ENCODE data around the gene LZTS2. TPM values are rescaled to one million over a fixed set of nuclear protein-coding genes. Genes with fewer than 3 reads are reported as not detected.

Gene LZTS2, protein sequence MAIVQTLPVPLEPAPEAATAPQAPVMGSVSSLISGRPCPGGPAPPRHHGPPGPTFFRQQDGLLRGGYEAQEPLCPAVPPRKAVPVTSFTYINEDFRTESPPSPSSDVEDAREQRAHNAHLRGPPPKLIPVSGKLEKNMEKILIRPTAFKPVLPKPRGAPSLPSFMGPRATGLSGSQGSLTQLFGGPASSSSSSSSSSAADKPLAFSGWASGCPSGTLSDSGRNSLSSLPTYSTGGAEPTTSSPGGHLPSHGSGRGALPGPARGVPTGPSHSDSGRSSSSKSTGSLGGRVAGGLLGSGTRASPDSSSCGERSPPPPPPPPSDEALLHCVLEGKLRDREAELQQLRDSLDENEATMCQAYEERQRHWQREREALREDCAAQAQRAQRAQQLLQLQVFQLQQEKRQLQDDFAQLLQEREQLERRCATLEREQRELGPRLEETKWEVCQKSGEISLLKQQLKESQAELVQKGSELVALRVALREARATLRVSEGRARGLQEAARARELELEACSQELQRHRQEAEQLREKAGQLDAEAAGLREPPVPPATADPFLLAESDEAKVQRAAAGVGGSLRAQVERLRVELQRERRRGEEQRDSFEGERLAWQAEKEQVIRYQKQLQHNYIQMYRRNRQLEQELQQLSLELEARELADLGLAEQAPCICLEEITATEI
- 24.3 and 26.2 TPM in 2 replicates for total RNA-seq (2014; rRNA removed; shearing (Covaris generic))

DNA sequence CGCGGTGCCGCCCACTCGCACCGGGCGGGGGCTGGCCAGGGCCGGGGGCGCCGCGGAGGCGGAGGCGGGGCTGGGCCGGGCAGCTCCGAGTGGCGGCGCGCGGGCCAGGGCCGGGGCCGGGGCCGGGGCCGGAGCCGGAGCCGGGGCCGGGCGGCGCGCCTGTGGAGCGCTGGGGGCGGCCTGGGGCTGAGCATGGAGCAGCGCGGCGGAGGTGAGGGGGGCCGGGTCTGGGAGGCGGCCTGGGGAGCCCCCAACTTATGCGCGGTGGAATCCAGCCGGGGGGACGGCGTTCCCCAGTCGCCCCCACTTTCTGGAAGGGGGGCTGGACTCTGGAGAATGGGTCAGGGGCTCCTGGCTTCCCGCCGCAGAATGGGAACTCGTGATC, at the start of gene LZTS2:
Gene LZTS2 (plus strand): TSS at position 67 of the 385 bp plus-strand sequence. CDS start 2,731 bp downstream, outside the sequence.
- no peak for DNase-seq (ENCODE audit: low spot score)

DNA sequence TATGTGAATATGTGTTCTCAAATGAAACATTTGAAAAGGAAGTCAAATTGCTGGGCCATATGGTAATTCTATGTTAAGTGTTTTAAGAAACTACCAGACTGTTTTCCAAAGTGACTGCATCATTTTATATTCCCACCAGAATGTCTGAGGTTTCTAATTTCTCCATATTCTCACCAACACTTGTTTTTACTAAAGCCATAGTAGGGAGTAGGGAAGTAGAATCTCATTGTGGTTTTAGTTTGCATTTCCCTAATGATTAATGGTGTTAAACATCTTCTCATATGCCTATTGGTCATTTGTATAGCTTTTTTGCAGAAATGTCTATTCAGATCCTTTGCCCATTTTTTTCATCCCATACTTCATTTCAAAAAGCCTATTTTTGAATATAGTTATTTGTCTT, 39.4 kb upstream of the LZTS2 start:
- no peak for DNase-seq (ENCODE audit: low spot score)

DNA sequence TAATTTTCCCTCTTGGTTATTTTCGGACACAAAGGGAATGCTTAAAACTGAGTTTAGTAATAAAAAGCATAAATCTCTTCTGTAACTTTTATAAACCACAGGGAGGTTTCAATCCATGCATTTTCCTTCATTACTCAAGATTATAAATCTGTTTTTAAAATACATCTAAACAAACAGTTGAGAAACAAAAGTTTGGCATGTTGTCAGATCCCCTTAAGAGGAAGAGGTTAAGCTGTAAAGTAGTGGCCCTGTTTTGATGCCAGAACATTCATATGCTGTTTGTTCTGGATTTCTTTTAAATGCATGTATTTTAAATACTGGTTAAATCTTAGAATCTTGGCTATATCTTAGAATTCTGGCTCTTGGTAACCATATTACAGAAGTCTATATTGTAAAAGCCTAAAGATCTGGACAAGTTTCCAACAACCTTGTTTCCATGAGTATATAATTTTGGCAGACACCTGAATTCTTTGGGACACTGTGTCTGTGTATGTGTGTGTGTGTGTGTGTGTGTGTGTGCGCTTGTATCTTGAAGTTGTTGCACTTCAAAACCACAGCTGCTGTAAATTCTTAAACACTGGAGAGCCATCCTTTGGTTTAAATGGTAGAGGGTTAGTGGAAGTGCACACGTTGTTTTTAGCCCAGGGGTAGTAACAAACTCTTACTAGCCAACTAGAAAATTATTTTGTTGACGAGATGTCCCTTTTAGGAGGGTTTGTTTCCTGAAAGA, 37.1 kb upstream of the LZTS2 start:
- DNase-seq (ENCODE audit: low spot score): no peak

DNA sequence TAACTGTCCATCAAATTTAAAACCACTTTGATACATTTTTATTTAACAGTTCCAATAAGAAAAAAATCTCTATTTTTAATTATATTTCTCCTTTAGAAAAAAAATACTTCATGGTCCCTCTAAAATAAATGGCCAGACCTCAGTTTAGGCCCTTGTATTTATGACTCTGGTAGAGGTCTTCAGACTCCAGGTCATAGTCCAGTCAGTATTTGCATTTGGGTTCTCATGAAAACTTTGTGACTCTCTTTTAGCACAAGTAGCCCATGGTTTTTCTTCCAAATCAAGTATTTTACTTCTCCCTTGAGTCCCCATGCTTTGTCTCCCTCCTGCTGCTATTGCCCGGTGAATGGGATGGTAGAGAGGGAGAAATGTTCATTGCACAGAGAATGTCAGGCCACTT, 35.8 kb upstream of the LZTS2 start:
- no peak for DNase-seq (ENCODE audit: low spot score)

DNA sequence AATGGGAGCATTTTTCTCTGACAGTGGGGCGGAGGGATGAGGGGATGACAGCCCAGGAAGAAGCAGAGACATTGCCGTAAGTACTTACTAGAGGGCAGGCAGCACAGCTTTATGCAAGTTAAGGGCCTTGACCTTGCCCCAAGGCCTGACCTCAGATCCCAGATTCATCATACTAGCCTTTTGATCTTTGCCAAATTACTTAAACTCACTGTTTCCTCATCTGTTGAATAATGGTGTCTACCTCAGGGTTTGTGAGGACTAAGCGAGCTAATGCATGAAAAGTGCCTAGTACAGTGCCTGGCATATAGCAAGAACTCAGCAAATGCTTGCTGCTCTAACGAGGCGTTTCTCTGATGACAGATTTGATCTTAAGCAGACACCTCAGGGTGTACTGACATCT, 33.8 kb upstream of the LZTS2 start:
- DNase-seq (ENCODE audit: low spot score): no peak

DNA sequence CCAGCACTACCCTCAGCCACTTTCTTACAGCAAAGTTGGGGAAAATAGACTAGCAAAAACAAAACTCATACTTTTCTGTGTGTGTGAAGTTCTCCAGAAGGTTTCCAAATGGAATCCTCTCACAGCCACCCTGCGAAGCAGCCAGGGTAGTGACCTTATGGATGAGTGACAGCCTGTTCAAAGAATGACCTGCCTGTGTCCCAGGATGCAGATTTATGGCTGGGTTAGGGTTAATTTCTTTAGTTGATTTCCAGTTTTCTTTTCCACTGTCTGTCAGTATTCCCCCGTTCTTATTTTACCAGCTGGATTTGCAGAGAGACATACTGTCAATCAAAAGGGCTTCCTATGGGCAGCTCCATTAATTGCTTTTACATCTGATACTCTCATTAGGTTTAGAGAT, 32.7 kb upstream of the LZTS2 start:
- DNase-seq (ENCODE audit: low spot score): no peak

DNA sequence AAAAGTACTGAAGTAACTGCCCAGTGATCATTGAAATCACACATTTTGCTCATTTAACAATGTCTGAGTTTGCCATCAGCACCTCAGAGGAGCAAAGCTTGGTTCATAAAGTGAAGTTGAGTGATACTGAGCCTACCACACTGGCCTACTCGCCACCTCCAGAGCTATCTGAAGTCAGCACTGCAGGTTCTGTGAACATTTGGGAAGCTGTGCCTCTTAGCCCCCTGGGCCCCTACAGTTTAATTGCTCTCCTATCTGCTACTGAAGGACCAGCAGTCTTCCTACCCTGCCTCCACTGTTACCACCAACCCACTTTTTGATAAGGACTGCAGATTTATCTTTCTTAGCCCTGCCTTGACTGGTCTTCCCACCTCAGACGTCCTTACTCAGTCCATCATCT, 32.3 kb upstream of the LZTS2 start:
- DNase-seq (ENCODE audit: low spot score): no peak

DNA sequence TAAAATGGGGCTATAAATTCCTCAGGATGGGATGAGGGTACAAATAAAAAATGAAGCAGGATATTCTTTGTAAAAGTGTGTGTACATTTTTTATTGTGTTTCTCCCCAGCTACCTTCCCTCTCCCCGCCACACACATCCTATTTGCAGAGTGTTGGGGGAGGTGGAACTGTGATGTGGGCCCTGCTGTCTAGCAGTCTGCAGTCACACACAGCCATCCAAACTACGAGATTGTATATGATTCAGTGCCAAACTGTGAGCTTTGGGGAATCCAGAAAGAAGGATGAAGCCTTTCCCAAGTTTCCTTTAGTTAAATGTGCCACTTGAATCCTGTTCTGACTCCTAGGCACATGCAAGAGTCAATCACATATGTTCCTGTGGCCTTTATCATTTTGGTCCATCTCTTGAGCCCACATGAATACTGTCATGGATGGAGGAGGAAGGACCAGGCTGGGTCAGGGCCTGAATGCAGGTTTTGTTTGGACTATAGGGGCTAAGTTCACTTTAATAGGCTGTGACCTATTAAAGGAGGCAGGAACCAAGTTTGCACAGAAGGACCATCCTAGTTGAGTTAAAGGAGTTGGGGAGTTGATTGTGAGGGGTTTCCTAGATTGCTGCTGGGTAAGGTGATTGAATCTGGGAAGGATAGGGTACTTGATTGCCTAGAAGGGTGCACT, 31.4 kb upstream of the LZTS2 start:
- DNase-seq (ENCODE audit: low spot score): no peak

DNA sequence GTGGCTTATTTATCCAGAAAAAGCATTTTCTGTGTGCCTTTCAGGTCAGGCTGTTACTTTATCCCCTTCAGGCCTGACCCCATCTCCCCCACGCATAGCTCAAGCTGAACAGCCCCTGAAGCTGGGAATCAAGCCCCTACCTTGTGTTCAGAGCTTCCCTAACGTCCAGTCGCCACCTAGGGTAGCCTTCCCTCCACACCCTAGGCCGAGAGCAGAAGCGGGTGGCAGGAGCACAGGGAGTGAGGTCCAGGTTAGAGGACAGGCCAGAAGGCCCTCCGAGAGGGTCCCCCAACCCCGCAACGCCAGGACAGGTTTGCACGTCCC, 30.8 kb upstream of the LZTS2 start:
- no peak for DNase-seq (ENCODE audit: low spot score)

DNA sequence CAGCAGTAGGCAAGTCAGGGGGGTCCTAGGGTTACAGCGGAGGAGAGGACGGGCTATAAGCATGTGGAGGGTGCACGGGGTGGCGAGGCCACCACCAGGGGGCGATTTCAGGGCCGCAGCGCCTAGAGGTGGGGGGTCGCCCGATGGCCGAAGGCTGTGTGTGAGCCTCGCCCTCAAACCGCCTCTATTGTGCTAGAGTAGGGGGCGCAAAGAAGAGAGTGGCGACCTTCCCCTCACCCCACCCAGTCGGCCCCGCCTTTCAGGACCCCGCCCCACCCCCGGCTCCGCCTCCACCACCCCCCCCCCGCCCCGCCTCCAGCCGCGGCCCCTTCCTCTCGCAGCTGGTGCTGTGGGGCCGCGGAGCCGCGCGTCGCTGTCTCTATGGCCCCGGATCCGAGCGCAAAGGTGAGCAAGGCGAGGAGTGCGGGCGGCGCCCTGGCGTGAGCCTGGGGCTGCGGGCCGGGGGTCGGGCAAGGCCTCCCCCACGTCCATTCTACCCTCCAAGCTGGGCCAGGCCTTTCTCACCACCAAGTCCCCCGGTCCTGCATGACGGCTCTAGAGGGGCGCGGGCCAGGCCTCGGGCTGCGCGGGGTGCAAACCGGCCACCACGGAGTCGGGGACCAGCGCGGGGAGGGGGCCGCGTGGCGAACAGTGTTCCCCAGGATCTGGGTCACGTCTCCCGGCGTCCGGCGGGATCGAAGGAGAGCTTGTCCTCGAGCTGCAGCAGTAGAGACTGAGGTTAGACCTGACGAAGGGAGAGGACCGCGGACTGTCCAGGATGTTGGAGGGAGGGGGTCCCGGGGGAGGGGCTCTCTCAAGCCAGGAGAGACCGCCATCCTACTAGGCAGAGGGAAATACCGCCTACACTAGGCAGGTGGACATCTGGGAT, 30.2 kb upstream of the LZTS2 start, which contains the start of gene SEMA4G:
Gene SEMA4G (plus strand): TSS at position 318 of the 889 bp plus-strand sequence. CDS start 3,409 bp downstream, outside the sequence.
- DNase-seq (ENCODE audit: low spot score): no peak

DNA sequence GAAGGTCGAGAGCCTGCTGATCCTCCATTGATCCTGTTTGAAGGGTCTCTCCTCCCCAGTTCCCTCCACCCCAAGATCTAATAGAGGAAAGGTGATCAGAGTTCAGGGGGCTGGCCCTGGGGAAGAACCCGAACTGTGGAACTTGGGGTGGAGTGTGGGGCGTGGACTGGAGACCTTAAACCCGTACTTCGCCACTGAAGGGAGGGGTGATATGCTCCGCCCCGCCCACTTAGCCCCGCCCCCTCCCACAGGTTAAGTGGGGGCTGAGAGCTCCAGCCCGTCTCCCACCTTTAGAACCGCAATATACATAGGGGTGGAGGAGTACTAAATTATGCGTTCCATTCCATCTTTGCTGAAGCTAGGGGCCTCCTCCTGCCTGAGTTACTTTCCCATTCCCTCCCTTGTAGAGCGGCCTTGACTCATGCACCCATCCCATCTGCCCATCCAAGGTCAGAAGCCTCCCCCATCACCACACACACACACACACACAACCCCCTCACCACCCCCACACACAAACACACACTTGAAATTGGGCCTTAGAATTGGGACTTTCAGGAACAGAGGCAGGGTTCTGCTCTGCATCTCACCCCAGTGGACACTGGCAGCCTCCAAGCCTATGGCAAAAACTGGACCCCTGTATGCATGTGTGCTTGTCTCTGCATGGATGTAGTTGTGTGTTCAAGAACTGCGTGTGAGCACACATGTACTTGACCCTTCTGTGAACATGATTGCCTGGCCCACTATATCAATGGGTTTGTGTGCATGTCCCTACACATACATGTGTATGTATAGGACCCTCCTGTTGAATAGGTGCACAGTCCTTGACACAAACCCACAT, 29.3 kb upstream of the LZTS2 start:
- DNase-seq (ENCODE audit: low spot score): no peak

DNA sequence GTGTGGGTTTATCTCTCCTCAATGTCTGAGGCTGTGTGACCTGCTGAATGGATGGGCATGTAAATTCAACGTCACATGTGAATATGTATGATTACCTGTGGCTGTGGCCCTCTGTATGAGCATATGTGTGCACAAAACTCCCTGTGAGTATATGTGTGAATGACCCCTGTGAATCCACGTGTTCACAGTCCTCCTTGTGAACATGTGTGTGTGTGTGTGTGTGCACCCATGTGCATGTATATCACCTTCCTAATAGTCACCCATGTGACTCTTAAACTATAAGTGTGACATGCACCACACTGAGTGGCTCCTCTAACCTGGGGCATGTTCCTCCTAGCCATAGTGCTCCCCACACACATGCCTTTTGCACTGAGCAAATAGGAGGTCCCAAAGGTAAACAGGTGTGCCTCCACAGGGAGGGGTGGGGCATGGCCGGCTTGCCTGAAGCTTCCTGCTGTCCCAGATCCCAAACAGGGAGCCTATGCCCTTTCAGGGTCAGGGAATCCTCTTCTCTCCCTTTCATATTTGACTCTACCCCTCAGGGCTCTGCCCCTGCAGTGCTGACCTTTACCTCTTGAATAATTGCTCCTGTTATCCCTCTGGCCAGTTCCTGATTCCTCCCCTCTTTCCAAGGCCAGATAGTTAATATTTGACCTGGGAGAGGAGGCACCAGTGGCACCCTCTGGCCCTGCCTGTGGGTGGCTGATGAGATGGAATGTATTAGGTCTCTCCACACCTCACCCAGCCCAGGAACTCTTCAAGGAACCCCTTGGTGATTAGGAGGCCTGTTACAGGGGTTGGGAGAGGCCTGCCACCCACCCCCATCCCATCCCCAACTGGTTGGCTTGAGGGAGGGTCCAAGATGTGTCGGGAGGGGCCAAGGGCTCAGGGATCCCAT, 28.4 kb upstream of the LZTS2 start:
- DNase-seq (ENCODE audit: low spot score): no peak

DNA sequence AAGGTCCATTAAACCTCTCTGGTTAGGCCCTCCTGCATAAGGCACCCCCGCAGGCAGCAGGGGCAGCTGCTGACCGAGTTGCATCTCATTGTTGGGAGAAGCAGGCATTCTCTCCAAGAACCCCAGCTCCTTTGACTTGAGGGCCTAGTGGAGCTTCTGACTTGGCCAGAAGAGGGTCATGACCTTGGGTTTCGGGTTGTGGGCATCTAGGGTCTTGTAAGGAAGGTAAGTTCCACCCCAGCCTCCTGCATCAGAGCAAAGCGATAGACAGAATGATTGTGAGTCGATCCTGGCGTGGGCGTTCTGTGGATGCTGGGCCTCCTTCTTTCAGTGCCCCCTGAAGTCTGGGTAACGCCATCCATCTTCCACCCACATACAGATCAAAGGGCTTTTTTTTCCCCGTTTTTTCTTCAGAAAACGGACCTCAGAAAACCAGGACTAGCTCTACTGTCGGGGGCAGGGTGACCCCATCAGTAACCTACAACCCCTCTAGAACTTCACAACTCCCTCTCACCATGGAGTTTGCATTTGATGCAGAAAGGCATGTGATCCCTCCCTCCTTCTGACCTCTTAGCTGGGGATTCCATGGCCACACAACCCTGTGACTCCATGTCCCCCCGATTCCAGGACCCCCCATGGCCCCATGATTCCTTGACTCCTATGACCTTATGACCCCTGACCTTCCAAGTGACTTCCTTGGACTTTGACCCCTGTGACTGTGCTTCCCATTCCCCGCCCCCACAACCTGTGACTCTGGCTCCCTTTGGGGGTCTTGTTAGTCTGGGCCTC, 27.3 kb upstream of the LZTS2 start:
- DNase-seq (ENCODE audit: low spot score): no peak

DNA sequence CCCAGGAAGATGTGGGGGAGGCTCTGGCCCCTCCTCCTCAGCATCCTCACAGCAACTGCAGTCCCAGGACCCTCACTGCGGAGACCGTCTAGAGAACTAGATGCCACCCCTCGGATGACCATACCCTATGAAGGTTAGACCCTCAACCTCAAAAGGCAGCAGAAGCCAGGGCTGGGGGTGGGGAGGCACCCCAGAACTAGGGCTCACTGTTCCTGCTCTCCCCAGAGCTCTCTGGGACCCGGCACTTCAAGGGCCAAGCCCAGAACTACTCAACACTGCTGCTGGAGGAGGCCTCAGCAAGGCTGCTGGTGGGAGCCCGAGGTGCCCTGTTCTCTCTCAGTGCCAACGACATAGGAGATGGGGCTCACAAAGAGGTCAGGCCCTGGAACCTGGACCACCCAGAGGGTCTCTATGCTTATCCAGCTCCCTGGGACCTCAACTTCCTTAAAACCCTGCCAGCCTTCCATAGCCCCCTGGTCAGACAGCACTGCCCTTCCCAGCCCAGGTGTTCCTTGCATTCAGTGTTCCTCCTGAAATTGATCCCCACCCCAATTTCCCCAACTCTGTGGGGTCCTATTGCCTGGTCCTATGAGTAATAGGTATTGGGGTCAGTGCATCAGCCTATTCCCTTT, 26.6 kb upstream of the LZTS2 start:
- DNase-seq (ENCODE audit: low spot score): no peak

DNA sequence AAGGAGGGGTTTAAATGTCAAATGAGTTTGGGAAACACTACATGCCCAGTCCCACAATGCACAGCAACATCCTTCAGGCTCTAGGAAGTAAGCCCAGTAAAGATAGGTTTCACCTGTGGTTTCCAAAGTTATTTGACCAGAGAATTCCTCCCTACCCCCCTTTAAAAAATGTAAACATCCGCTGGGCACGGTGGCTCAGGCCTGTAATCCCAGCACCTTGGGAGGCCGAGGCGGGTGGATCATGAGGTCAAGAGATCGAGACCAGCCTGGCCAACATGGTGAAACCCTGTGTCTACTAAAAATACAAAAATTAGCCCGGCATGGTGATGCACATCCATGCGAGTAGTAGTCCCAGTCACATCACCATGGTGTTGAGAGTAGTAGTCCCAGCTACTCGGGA, 24.2 kb upstream of the LZTS2 start:
- DNase-seq (ENCODE audit: low spot score): peak; percentile 36

DNA sequence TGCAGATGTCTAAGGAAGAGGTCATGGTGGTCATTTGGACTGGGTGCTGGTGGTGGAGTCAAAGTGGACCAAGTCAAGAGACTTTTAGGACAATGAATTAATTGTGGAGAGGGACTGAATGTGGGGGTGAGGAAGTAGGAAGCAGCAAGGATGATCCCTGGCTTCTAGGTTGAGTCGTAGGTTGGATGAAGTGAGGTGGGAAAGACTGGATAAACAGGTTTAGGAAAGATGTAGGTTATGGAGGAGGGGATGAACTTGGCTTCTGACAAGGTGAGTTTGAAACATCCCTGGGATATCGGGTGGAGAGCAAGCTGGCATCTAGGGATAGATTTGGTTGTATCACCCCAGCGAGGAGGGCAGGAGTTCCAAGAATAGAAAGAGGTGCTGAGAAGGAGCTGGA, 22.7 kb upstream of the LZTS2 start:
- DNase-seq (ENCODE audit: low spot score): no peak

DNA sequence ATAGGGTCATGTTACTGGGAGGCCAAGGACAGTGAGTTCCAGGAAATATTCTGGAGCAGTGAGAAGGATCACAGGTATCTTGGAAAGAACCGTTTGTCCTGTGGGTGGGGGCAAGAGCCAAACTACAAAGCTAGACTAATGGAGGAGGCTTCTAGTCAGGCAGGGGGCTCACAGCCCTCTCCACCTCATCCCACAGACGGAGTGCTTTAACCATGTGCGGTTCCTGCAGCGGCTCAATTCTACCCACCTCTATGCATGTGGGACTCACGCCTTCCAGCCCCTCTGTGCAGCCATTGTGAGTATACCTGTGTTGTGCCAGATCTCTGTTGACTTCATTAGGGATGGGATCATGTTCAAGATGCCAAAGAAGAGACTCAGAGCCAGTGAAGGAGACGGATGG, 22.2 kb upstream of the LZTS2 start:
- no peak for DNase-seq (ENCODE audit: low spot score)
